ENCODE results near the gene CLTB. TPM values are rescaled to one million over a fixed set of nuclear protein-coding genes. Genes with fewer than 3 reads are reported as not detected.
"Not testable (repeated sequence)": the region's sequence is repeated elsewhere in the genome, so short reads cannot be mapped to it uniquely, and the experiment has no call there.

CLTB gene
- total and polyA plus RNA-seq, 8 donors = 41.0 to 128 (median 51.9) TPM

- Histone ChIP-seq H3K36me3 (peaks cover 0 to 53% of the 10 kb centered on the region in 2 donors), H3K27me3 (no peaks in the 10 kb centered on the region), H3K9me3 (no peaks in the 10 kb centered on the region), H3K27ac (no peak overlapping the region), H3K4me1 (peaks cover 11 to 40% of the 10 kb centered on the region in 2 donors), H3K4me3 (no peak overlapping the region)
- DNase-seq = no peak
- no peak for ATAC-seq
- intact Hi-C loops (cut with DNase I) = no loop called here
- no peak for TF ChIP-seq CTCF (IDR thresholded peaks at IDR 0.05)
These were observed 6.6 kb downstream of the CLTB start for GRCh38 chr5:176409765-176410164.

DNA sequence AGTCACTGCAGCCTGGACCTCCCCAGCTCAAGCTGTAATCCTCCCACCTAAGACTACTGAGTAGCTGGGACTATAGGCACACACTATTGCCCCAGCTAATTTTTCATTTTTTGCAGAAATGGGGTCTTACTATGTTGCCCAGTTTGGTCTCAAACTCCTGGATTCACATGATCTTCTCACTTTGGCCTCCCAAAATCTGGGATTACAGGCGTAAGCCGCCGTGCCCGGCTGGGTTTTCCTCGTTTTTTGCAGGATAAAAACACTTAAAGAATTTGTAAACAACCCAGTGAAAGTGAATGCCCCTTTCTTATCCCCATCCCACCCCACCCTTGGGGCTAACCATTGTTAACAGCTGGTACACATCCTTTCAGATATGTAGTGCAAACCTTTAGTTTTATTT lies 7.7 kb downstream of the CLTB start:
- no peak for TF ChIP-seq CTCF (IDR thresholded peaks at IDR 0.05)
- DNase-seq (no peak), ATAC-seq (no peak)
- Histone ChIP-seq H3K4me1 (peaks cover 4 to 28% of the 10 kb centered on the region in 2 donors), H3K27ac (no peak overlapping the region), H3K36me3 (peaks cover 0 to 65% of the 10 kb centered on the region in 2 donors), H3K9me3 (no peaks in the 10 kb centered on the region), H3K4me3 (no peak overlapping the region), H3K27me3 (no peaks in the 10 kb centered on the region)
- intact Hi-C loops (cut with DNase I) = no loop called here

GRCh38 chr5:176408252-176408573 lies 8.1 kb downstream of the CLTB start:
- H3K9me3 ChIP-seq; H3K27me3 ChIP-seq; H3K4me3 ChIP-seq; DNase-seq; ATAC-seq; intact Hi-C loops (cut with DNase I); H3K27ac ChIP-seq: not testable (repeated sequence)
- H3K36me3 ChIP-seq = peaks cover 0 to 67% of the 10 kb centered on the region in 2 donors
- peaks cover 2 to 24% of the 10 kb centered on the region in 2 donors for H3K4me1 ChIP-seq

DNA sequence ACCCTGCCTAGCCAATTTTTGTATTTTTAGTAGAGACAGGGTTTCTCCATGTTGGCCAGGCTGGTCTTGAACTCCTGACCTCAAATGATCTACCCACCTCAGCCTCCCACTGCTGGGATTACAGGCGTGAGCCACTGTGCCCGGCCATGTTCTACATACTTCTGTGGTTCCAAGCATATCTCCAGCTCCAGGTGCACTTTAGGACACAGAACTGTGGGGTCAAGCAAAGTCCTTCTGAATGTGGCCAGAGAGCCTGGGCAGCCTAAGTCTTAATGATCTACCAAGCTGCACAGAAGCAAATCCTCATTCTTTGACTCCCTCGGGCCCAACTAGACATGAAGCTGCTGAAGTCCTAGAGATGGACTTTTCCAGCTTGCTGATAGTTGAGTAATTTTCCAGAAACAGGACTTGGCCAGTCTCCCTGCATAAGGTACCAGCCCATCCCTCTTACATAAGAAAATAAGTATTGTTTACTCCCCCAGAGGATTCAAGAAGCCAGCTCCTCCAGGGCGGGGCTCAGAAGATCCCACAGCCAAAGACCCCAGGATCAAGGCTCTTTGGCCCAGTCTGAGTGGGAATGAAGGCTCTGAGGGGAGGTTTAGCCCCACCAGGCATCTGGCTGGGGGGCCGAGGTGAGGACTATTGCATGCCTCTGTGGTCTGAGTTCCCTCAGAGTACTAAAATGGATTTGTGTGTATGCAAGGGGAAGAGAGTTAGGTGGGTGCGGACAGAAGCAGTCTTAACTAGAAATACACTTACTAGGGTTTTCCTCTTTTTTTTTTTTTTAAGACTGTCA lies 8.7 kb downstream of the CLTB start:
- no peak for TF ChIP-seq CTCF (IDR thresholded peaks at IDR 0.05)
- ATAC-seq (no peak), DNase-seq (no peak)
- H3K36me3 ChIP-seq = peaks cover 0 to 67% of the 10 kb centered on the region in 2 donors
- peaks cover 2 to 18% of the 10 kb centered on the region in 2 donors for H3K4me1 ChIP-seq
- no peak overlapping the region for H3K27ac ChIP-seq
- no peaks in the 10 kb centered on the region for H3K27me3 ChIP-seq
- H3K9me3 ChIP-seq = no peaks in the 10 kb centered on the region
- H3K4me3 ChIP-seq = no peak overlapping the region
- intact Hi-C loops (cut with DNase I) = no loop called here

DNA sequence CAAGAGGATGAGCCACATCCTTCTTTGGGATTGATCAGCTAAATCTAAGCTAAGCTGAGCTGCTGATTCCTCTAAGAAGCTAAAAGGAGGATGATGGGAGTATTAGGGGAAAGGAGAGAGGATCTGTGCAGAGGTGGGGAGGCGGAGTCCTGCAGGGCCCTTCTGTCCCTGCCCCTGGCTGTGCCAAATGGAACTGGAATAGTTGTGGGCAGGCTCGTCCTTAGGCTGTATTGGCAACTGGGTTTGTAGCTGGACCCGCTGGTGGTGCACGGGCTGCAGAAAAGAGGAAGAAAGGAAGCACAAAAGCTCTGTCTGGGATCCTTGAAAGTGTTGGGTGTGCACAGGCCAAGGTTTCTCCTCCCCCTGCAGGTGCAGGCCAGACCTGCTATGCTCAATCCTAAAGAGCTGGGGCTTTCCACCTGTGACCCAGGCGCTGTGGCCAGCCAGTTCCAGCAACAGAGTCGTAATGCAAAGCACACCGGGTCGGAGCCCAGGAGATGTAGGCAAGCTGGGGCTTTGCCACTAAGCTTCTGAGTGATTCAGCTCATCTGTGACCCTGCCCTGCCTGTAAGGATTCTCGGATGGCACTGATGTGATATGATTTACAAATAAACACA lies 9.8 kb downstream of the CLTB start:
- TF ChIP-seq CTCF (IDR thresholded peaks at IDR 0.05) = no peak
- DNase-seq (no peak), ATAC-seq (no peak)
- Histone ChIP-seq H3K9me3 (no peaks in the 10 kb centered on the region), H3K36me3 (peaks cover 0 to 67% of the 10 kb centered on the region in 2 donors), H3K4me1 (peaks cover 2 to 10% of the 10 kb centered on the region in 2 donors), H3K27me3 (no peaks in the 10 kb centered on the region), H3K4me3 (no peak overlapping the region), H3K27ac (no peak overlapping the region)
- intact Hi-C loops (cut with DNase I) = no loop called here
